Tibial nerve (tissue), 4 donors: Measurements from ENCODE around the gene NOX3. TPM values are rescaled to one million over a fixed set of nuclear protein-coding genes. Genes with fewer than 3 reads are reported as not detected.

Experiments used
- DNase-seq, 2 donors: peaks; one replicate each; pipeline ENCODE4 v3.0.0-alpha.2; 2019; ENCODE audit warnings: low spot score in 2 of 2
- H3K27ac ChIP-seq, 4 donors: fragments of 200-600 bp; sonication (generic) in 3 of 4; one replicate each; pipeline ENCODE4 v1.5.1; 2017 to 2019; ENCODE audit warnings: mild to moderate bottlenecking in 1 of 4
- H3K27me3 ChIP-seq, 2 donors: fragments of 200-600 bp; sonication (generic) in 1 of 2; one replicate each; pipeline versions ENCODE4 v1.5.1 to v1.6.0; 2017 to 2019
- H3K36me3 ChIP-seq, 3 donors: fragments of 200-600 bp; sonication (generic); one replicate each; pipeline ENCODE4 v1.5.1; 2018 to 2019
- H3K4me1 ChIP-seq, 4 donors: fragments of 200-600 bp; sonication (generic) in 3 of 4; one replicate each; pipeline ENCODE4 v1.5.1; 2017 to 2019
- H3K4me3 ChIP-seq, 4 donors: fragments of 200-600 bp; sonication (generic) in 3 of 4; one replicate each; pipeline ENCODE4 v1.5.1; 2017 to 2019; ENCODE audit warnings: mild to moderate bottlenecking in 1 of 4, moderate library complexity in 1 of 4
- H3K9me3 ChIP-seq, 4 donors: fragments of 200-600 bp; sonication (generic) in 3 of 4; one replicate each; pipeline ENCODE4 v1.5.1; 2017 to 2019
- EP300 ChIP-seq, 2 donors: sonication (generic); formaldehyde crosslinking; IDR thresholded peaks; one replicate each; pipeline ENCODE4 v1.6.1; 2017; ENCODE audit warnings: antibody characterized with exemption in 2 of 2, mild to moderate bottlenecking in 1 of 2
- POLR2A ChIP-seq, 2 donors: fragments of 450-650 bp; IDR thresholded peaks; one replicate each; pipeline ENCODE4 v1.6.1; 2017; ENCODE audit warnings: antibody characterized with exemption in 2 of 2, mild to moderate bottlenecking in 2 of 2, moderate library complexity in 2 of 2
- WGBS, 2 donors: methylation state at CpG; one replicate each; pipeline ENCODE4 v1.1.5; 2018; 5-methylcytosine and 5-hydroxymethylcytosine counted together
- total RNA-seq, 4 donors: library from RNA; depleted of rRNA; stranded (reverse); fragments of >200 nt; gene quantifications; one replicate each; pipeline ENCODE4 v1.1.0, GENCODE V29; 2016
- TF ChIP-seq, protein P1 (sequence below), 5 experiments: fragments of 200-600 bp in 3 of 5; fragments of 450-650 bp in 2 of 5; sonication (generic) in 3 of 5; IDR thresholded peaks; one replicate each; pipeline ENCODE4 v1.5.1; 2016 to 2019; ENCODE audit warnings: antibody characterized with exemption in 5 of 5, mild to moderate bottlenecking in 3 of 5, moderate library complexity in 2 of 5

NOX3 gene
- total RNA-seq, 4 donors from 2014 or later: not detected

DNA sequence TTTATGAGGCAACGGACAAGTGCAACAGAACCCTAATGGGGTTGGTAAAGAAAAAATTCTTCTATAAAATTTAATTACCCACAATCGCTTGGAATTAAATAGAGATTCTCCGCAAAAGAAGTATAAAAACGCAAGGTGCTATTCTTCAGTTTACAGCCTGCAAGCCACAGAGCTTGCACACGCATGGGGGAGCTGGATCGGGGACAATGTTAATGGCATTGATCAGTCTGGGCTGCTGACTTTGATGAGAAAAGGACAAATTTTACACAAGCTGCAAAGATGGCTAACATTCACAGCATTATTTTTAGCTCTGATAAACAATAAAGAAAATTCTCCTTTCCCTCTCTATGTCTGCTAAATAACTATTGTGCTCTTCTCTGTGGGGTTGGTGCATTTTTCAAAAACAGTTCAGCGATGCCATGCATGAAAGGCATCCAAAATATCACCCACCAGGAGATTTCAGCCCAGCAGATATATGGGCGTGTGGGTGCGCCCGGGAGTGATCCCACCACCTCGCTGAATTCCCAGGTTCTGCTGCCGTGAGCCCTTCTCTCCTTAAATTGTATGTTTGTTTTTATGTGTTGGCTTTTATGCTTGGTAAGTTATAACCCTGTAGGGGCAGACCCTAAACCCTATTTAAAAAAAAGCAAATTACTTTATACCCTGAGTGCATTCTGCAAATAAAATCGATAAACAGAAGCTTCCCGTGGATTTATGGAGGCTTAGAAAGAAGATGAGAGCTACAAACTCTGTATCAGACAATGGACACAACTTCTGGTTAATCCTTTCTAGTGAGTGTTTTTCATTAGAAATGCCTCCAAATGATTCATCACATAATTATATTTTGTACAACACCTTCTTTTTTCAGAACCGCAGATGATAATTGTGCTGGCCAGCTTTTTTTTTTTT is 55.6 kb downstream of the NOX3 start:
- Histone ChIP-seq H3K27me3 (peaks cover 0 to 8% of the 10 kb centered on the region in 2 donors), H3K27ac (no peak overlapping the region), H3K9me3 (no peaks in the 10 kb centered on the region), H3K4me1 (peaks cover 0 to 5% (median 0%) of the 10 kb centered on the region in 4 donors), H3K36me3 (no peaks in the 10 kb centered on the region), H3K4me3 (no peak overlapping the region)
- no peak for DNase-seq
- TF ChIP-seq EP300 (IDR thresholded peaks at IDR 0.05) (no peak), POLR2A (IDR thresholded peaks at IDR 0.05) (no peak)
- WGBS, 2 donors: 53 to 54% methylated on average over 15 of the region's 15 CpGs

DNA sequence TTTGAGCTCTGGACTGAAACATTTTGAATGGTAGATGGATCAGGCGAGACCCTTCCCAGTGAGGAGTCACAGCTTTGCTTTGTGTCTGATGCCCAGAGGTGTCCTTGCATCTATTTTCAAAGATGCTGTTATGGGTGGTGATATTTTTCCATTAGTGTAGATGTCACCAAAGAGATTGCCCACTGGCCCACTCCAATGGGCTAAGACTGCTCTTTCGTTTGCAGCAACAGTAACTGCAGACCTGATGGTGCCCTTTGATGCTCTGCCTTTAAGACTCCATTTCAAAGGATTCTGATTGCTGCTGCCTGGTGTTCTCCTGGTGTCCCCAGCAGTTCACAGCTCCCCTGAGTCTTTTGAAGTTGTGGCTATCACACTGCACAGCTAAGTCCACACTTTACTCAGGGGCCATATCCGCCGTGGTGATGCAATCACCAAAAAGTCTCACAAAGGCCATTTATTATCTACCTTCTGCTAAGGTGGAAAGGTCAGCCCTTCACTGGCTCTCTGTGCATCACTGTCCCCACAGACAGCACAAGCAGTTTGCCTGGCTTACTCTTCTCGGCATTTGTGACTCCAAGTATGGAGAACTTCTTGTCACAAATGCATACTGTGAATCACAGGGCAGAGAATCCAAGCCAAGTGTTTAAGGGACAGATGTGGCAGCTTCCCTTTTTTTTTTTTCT is 56.4 kb downstream of the NOX3 start:
- TF ChIP-seq, protein P1, sequence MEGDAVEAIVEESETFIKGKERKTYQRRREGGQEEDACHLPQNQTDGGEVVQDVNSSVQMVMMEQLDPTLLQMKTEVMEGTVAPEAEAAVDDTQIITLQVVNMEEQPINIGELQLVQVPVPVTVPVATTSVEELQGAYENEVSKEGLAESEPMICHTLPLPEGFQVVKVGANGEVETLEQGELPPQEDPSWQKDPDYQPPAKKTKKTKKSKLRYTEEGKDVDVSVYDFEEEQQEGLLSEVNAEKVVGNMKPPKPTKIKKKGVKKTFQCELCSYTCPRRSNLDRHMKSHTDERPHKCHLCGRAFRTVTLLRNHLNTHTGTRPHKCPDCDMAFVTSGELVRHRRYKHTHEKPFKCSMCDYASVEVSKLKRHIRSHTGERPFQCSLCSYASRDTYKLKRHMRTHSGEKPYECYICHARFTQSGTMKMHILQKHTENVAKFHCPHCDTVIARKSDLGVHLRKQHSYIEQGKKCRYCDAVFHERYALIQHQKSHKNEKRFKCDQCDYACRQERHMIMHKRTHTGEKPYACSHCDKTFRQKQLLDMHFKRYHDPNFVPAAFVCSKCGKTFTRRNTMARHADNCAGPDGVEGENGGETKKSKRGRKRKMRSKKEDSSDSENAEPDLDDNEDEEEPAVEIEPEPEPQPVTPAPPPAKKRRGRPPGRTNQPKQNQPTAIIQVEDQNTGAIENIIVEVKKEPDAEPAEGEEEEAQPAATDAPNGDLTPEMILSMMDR (IDR thresholded peaks at IDR 0.05): no peak
- no peak for TF ChIP-seq POLR2A (IDR thresholded peaks at IDR 0.05)
- no peak for TF ChIP-seq EP300 (IDR thresholded peaks at IDR 0.05)
- peaks cover 0 to 8% of the 10 kb centered on the region in 2 donors for H3K27me3 ChIP-seq
- H3K27ac ChIP-seq: no peak overlapping the region
- DNase-seq: no peak
- no peaks in the 10 kb centered on the region for H3K36me3 ChIP-seq
- H3K9me3 ChIP-seq: no peaks in the 10 kb centered on the region
- H3K4me1 ChIP-seq: peaks cover 0 to 8% (median 0%) of the 10 kb centered on the region in 4 donors
- H3K4me3 ChIP-seq: no peak overlapping the region
- 50 to 53% methylated on average over 5 of the region's 5 CpGs for WGBS, 2 donors

DNA sequence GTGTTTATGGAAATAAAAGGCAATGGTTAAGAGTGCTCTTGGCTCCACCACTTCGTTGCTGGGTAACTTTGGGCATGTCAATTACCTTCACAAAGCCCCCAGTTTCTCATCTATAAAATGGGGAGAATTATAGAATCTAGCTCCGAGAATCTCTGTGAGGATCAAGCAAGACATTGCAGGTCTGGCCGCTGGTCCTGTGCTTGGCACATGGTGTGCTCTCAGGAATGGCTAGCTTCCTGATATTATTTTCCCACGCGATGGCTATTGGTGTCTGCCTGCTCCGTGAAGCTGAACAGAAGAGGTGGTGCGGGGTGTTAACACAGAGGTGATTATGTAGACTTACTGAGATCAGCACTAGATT is 57.0 kb downstream of the NOX3 start:
- Histone ChIP-seq H3K36me3 (no peaks in the 10 kb centered on the region), H3K9me3 (no peaks in the 10 kb centered on the region), H3K27me3 (peaks cover 0 to 8% of the 10 kb centered on the region in 2 donors), H3K4me1 (peaks cover 0 to 8% (median 0%) of the 10 kb centered on the region in 4 donors), H3K4me3 (no peak overlapping the region), H3K27ac (no peak overlapping the region)
- no peak for DNase-seq
- WGBS, 2 donors: 84% methylated on average over 7 of the region's 7 CpGs
- TF ChIP-seq, protein P1 (IDR thresholded peaks at IDR 0.05): no peak
- TF ChIP-seq EP300 (IDR thresholded peaks at IDR 0.05) (no peak), POLR2A (IDR thresholded peaks at IDR 0.05) (no peak)

DNA sequence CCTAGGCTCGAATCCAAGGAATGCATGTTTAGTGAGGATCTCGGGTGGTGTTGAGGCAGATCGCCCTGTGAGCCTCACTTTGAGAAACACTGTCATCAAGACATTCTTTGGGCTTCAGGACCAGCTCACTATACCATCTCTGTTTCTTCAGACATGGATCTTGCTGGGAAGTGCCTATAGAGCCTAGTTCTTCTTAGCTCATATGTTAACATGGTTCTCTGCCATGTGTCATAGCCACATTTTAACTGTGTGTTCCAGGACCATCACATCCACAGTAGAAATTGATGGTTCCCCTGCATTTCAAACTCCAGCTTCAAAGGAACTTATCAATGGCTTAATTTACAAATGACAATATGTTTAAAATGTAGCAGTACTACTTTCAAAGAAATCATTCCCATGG is 57.4 kb downstream of the NOX3 start:
- H3K4me3 ChIP-seq: no peak overlapping the region
- H3K27me3 ChIP-seq: peaks cover 0 to 8% of the 10 kb centered on the region in 2 donors
- DNase-seq: no peak
- TF ChIP-seq, protein P1 (IDR thresholded peaks at IDR 0.05): no peak
- TF ChIP-seq EP300 (IDR thresholded peaks at IDR 0.05) (no peak), POLR2A (IDR thresholded peaks at IDR 0.05) (no peak)
- peaks cover 0 to 8% (median 0%) of the 10 kb centered on the region in 4 donors for H3K4me1 ChIP-seq
- WGBS, 2 donors: 72 to 73% methylated on average over 3 of the region's 3 CpGs
- no peak overlapping the region for H3K27ac ChIP-seq
- no peaks in the 10 kb centered on the region for H3K36me3 ChIP-seq
- H3K9me3 ChIP-seq: no peaks in the 10 kb centered on the region

DNA sequence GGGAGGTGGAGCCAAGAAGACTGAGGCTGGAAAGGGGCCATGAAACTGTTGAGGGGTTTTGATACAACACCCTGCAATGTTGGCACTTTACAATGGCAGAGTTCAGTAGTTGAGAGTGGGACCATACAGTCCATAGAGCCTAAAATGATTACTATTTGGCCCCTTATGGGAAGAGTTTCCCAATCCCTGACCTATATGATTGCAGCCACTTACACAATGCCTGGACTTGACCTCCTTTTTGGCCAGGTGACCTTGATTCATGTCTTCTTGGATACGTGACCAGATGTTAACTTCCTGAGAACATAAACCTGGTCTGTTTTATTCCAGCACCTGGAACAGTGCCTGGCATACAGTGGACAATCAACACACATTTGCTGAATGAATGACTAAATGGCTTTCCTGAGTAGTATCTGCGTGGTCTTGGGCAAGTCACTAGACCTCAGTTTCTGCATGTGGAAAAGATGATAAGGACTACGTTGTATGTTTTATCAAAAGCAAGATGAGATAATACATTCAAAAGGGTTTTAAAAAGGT is 58.4 kb downstream of the NOX3 start:
- Histone ChIP-seq H3K27me3 (peaks cover 0 to 8% of the 10 kb centered on the region in 2 donors), H3K9me3 (no peaks in the 10 kb centered on the region), H3K27ac (no peak overlapping the region), H3K4me3 (no peak overlapping the region), H3K4me1 (peaks cover 0 to 8% (median 0%) of the 10 kb centered on the region in 4 donors), H3K36me3 (no peaks in the 10 kb centered on the region)
- 83 to 92% methylated on average over 3 of the region's 3 CpGs for WGBS, 2 donors
- TF ChIP-seq, protein P1 (IDR thresholded peaks at IDR 0.05): no peak
- no peak for DNase-seq
